ENCODE data around the gene GAREM2. TPM values are rescaled to one million over a fixed set of nuclear protein-coding genes. Genes with fewer than 3 reads are reported as not detected.

GAREM2 gene
- total and polyA plus RNA-seq, 11 donors = 0.42 to 4.1 (median 0.81) TPM

DNA sequence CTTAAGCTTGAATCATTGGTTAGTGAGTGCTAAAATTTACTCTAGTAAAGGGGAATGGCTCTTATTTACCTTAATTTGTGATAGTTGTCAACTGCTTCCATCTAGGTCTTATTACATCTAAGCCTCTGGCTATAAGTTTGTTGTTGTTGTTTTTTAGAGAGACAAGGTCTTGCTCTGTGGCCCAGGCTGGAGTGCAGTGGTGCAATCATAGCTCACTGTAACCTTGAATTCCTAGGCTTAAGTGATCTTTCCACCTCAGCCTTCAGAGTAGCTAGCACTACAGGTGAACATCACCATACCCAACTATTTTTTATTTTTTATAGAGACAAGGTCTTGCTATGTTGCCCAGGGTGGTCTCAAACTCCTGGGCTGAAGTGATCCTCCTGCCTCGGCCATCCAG lies 65.0 kb downstream of the GAREM2 start:
- Histone ChIP-seq H3K27me3 (no peaks in the 10 kb centered on the region), H3K9me3 (no peaks in the 10 kb centered on the region), H3K27ac (peak overlapping the region in 4 of 12 donors; percentile 15 to 94 (median 32)), H3K36me3 (peaks cover 0 to 66% (median 57%) of the 10 kb centered on the region in 9 donors), H3K4me1 (peaks cover 0 to 50% (median 44%) of the 10 kb centered on the region in 12 donors), H3K4me3 (no peak overlapping the region)
- intact Hi-C loops (cut with DNase I) = loop anchor here in 4 of 10 donors (5.0 to 10.0 kb wide), 4 partner anchors 34 to 89 kb away; no protein-coding TSS in a partner anchor
- DNase-seq = no peak
- WGBS, 4 donors = 83 to 91% (median 89%) methylated on average over 1 of the region's 1 CpG
- no peak for ATAC-seq
- TF ChIP-seq POLR2A (IDR thresholded peaks at IDR 0.05) = no peak
- TF ChIP-seq, protein P1, sequence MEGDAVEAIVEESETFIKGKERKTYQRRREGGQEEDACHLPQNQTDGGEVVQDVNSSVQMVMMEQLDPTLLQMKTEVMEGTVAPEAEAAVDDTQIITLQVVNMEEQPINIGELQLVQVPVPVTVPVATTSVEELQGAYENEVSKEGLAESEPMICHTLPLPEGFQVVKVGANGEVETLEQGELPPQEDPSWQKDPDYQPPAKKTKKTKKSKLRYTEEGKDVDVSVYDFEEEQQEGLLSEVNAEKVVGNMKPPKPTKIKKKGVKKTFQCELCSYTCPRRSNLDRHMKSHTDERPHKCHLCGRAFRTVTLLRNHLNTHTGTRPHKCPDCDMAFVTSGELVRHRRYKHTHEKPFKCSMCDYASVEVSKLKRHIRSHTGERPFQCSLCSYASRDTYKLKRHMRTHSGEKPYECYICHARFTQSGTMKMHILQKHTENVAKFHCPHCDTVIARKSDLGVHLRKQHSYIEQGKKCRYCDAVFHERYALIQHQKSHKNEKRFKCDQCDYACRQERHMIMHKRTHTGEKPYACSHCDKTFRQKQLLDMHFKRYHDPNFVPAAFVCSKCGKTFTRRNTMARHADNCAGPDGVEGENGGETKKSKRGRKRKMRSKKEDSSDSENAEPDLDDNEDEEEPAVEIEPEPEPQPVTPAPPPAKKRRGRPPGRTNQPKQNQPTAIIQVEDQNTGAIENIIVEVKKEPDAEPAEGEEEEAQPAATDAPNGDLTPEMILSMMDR (IDR thresholded peaks at IDR 0.05) = no peak

DNA sequence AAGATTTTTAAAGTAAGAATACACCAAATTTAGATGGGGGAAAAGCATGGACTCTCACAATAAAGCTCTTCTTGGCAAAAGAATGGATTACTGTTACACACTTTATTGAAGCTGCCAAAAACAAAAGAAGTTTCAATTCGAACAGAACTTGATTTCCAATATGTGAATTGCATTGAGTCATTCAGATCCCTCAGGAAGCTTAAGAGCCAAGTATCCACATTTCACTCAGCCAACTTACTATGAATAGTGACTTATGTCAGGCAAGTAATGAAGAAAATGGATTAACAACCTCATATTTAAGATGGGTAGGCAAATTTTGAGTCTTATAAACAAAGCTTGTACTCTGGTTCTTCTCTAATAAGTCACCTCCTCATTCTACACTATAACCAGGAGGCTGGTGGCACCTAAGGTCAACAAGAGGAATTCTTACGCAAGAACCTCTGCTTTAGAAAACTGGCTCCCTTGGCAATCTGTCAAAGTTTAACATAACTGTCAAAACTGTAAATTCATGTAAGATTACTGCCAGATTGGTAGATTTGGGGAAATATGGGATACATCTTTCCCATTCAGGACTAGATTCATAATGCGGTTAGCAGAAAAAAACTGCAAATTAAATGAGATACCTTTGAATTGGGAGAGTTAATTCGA lies 65.5 kb downstream of the GAREM2 start:
- H3K4me1 ChIP-seq = peaks cover 0 to 55% (median 48%) of the 10 kb centered on the region in 12 donors
- no peaks in the 10 kb centered on the region for H3K9me3 ChIP-seq
- H3K36me3 ChIP-seq = peaks cover 0 to 60% (median 51%) of the 10 kb centered on the region in 9 donors
- no peaks in the 10 kb centered on the region for H3K27me3 ChIP-seq
- H3K27ac ChIP-seq = peak overlapping the region in 4 of 12 donors; percentile 15 to 94 (median 32)
- ATAC-seq (no peak), DNase-seq (no peak)
- 73 to 86% (median 83%) methylated on average over 4 of the region's 4 CpGs for WGBS, 4 donors
- intact Hi-C loops (cut with DNase I) = loop anchor here in 4 of 10 donors (5.0 to 10.0 kb wide), 4 partner anchors 34 to 89 kb away; no protein-coding TSS in a partner anchor
- no peak overlapping the region for H3K4me3 ChIP-seq
- no peak for TF ChIP-seq POLR2A (IDR thresholded peaks at IDR 0.05)
- TF ChIP-seq, protein P1 (IDR thresholded peaks at IDR 0.05) = no peak

Other genes with a start within 250 kb of the GAREM2 start
- gene KIF3C, start 190.6 kb upstream of the GAREM2 start, total RNA-seq = 1 to 10 TPM in 8 of 9 donors, under 1 TPM in 1; 0.93 to 8.9 (median 3.1) TPM
- 1 to 10 TPM; 1.3 to 1.8 TPM for gene KIF3C, start 190.6 kb upstream of the GAREM2 start, polyA plus RNA-seq
- 100 to 1,000 TPM in 4 of 9 donors, 10 to 100 TPM in 5; 71.7 to 121 (median 99.7) TPM for gene RAB10, start 139.0 kb upstream of the GAREM2 start, total RNA-seq
- 10 to 100 TPM; 33.1 to 88.2 TPM for gene RAB10, start 139.0 kb upstream of the GAREM2 start, polyA plus RNA-seq
- gene HADHA, start 71.5 kb downstream of the GAREM2 start, total RNA-seq = 100 to 1,000 TPM; 285 to 786 (median 407) TPM
- gene HADHA, start 71.5 kb downstream of the GAREM2 start, polyA plus RNA-seq = 100 to 1,000 TPM; 202 to 235 TPM
- 1,000 to 10,000 TPM in 4 of 9 donors, 100 to 1,000 TPM in 5; 684 to 1,915 (median 836) TPM for gene HADHB, start 71.9 kb downstream of the GAREM2 start, total RNA-seq
- gene HADHB, start 71.9 kb downstream of the GAREM2 start, polyA plus RNA-seq = 100 to 1,000 TPM; 526 TPM
- 10 to 100 TPM in 6 of 9 donors, 1 to 10 TPM in 3; 8.1 to 14.9 (median 12.0) TPM for gene SELENOI, start 173.1 kb downstream of the GAREM2 start, total RNA-seq
- 10 to 100 TPM in 1 of 2 donors, 1 to 10 TPM in 1; 1.9 to 10.2 TPM for gene SELENOI, start 173.1 kb downstream of the GAREM2 start, polyA plus RNA-seq
- under 1 TPM in 2 of 9 donors, not detected in 7; 0.13 to 0.69 TPM for gene ADGRF3, start 173.7 kb downstream of the GAREM2 start, total RNA-seq
- gene ADGRF3, start 173.7 kb downstream of the GAREM2 start, polyA plus RNA-seq = under 1 TPM in 1 of 2 donors, not detected in 1; 0.08 TPM
- gene DRC1, start 228.8 kb downstream of the GAREM2 start, total RNA-seq = under 1 TPM in 2 of 9 donors, not detected in 7; 0.44 to 0.73 TPM
- gene DRC1, start 228.8 kb downstream of the GAREM2 start, polyA plus RNA-seq = under 1 TPM in 1 of 2 donors, not detected in 1; 0.15 TPM

Measured in heart left ventricle (tissue), 16 donors.